PC-3 (cell line): Measurements from ENCODE around the gene CUTC. TPM values are rescaled to one million over a fixed set of nuclear protein-coding genes. Genes with fewer than 3 reads are reported as not detected.

ENCODE experiments used
- ATAC-seq: fragments of 200-7000 bp; cut with Tn5 transposase; 2 replicates; pipeline ENCODE4 v1.9.1; 2020; ENCODE audit warnings: mild to moderate bottlenecking, moderate library complexity
- BruUV-seq: library from RNA; stranded (reverse); fragments of 400-500 nt; replicated peaks from 2 replicates; lab custom pipeline; 2021; lab: Mats Ljungman, UMichigan
- CTCF ChIA-PET: fragments of 300-600 bp; sonication (Branson Sonifier 250); formaldehyde crosslinking; loops from one replicate; lab custom pipeline; 2022; ENCODE audit warnings: antibody characterized with exemption; lab: Charles Lee
- POLR2A ChIA-PET: fragments of 300-600 bp; sonication (Branson Sonifier 250); formaldehyde crosslinking; loops from one replicate; lab custom pipeline; 2022; ENCODE audit warnings: antibody characterized with exemption; ENCODE audit not compliant: unreplicated experiment; lab: Charles Lee
- DNase-seq: peaks from one replicate; pipeline ENCODE4 v3.0.0-alpha.2; 2015
- H2AFZ ChIP-seq: fragments of 300-600 bp; sonication (generic); 2 replicates; pipeline ENCODE4 v1.6.0; 2016; ENCODE audit warnings: antibody characterized with exemption, low read length
- H3F3A ChIP-seq: fragments of 300-600 bp; sonication (generic); one replicate; pipeline ENCODE4 v1.6.0; 2017; ENCODE audit warnings: antibody characterized with exemption, low read length, control low read depth, mild to moderate bottlenecking; ENCODE audit not compliant: unreplicated experiment
- H3K27ac ChIP-seq: fragments of 300-600 bp; sonication (generic); 2 replicates; pipeline ENCODE4 v1.5.1; 2016; ENCODE audit warnings: mild to moderate bottlenecking, low read length
- H3K27me3 ChIP-seq: fragments of 300-600 bp; sonication (generic); 2 replicates; pipeline ENCODE4 v1.6.1; 2016; ENCODE audit warnings: low read length, mixed read lengths
- H3K36me3 ChIP-seq: fragments of 300-600 bp; sonication (generic); 2 replicates; pipeline ENCODE4 v1.6.1; 2016; ENCODE audit warnings: low read depth, mixed run types, low read length, mixed read lengths
- H3K4me1 ChIP-seq: fragments of 300-600 bp; sonication (generic); 2 replicates; pipeline ENCODE4 v1.5.1; 2016; ENCODE audit warnings: low read length; ENCODE audit not compliant: insufficient read depth
- H3K4me2 ChIP-seq: fragments of 300-600 bp; sonication (generic); 2 replicates; pipeline ENCODE4 v1.6.0; 2016; ENCODE audit warnings: low read length
- H3K4me3 ChIP-seq: fragments of 300-600 bp; sonication (generic); 2 replicates; pipeline ENCODE4 v1.5.1; 2016; ENCODE audit warnings: mild to moderate bottlenecking, low read length, mixed read lengths
- H3K79me2 ChIP-seq: fragments of 300-600 bp; sonication (generic); 2 replicates; pipeline ENCODE4 v1.6.1; 2017; ENCODE audit warnings: low read length, mixed read lengths
- H3K9ac ChIP-seq: fragments of 300-600 bp; sonication (generic); 2 replicates; pipeline ENCODE4 v1.6.0; 2016; ENCODE audit warnings: mild to moderate bottlenecking, low read length
- H3K9me2 ChIP-seq: fragments of 300-600 bp; sonication (generic); replicated peaks from 2 replicates; pipeline ENCODE4 v1.6.1; 2016; ENCODE audit warnings: mixed run types, low read length, mixed read lengths
- H3K9me3 ChIP-seq: fragments of 300-600 bp; sonication (generic); 2 replicates; pipeline ENCODE4 v1.6.1; 2016; ENCODE audit warnings: low read length, mixed read lengths
- H4K20me1 ChIP-seq: fragments of 300-600 bp; sonication (generic); 2 replicates; pipeline ENCODE4 v1.6.1; 2016; ENCODE audit warnings: low read length, mixed read lengths
- EZH2 ChIP-seq: fragments of 300-600 bp; sonication (generic); IDR thresholded peaks from one replicate; pipeline ENCODE4 v1.6.1; 2017; ENCODE audit warnings: antibody characterized with exemption, mild to moderate bottlenecking, low read length; ENCODE audit not compliant: unreplicated experiment
- EZH2phosphoT487 ChIP-seq: fragments of 300-600 bp; sonication (generic); IDR thresholded peaks from 2 replicates; pipeline ENCODE4 v1.6.1; 2018; ENCODE audit warnings: mild to moderate bottlenecking, antibody characterized with exemption, low read length, borderline replicate concordance
- intact Hi-C: fragments of 100-400 bp; cut with micrococcal nuclease; formaldehyde crosslinking; loops from 2 replicates; pipeline ENCODE4 v1.9.0; 2023
- total RNA-seq: library from RNA; depleted of rRNA; stranded (reverse); fragments of >200 nt; gene quantifications from 2 replicates; pipeline ENCODE4 v1.2.3, GENCODE V29; 2014
- TF ChIP-seq, protein P1 (sequence below): fragments of 300-600 bp; sonication (generic); conservative IDR thresholded peaks from 2 replicates; pipeline ENCODE4 v1.5.1; 2017; ENCODE audit warnings: antibody characterized with exemption, low read depth, mild to moderate bottlenecking, low read length

CUTC gene
- total RNA-seq, 1 experiment from 2014 or later: 10.2 TPM

DNA sequence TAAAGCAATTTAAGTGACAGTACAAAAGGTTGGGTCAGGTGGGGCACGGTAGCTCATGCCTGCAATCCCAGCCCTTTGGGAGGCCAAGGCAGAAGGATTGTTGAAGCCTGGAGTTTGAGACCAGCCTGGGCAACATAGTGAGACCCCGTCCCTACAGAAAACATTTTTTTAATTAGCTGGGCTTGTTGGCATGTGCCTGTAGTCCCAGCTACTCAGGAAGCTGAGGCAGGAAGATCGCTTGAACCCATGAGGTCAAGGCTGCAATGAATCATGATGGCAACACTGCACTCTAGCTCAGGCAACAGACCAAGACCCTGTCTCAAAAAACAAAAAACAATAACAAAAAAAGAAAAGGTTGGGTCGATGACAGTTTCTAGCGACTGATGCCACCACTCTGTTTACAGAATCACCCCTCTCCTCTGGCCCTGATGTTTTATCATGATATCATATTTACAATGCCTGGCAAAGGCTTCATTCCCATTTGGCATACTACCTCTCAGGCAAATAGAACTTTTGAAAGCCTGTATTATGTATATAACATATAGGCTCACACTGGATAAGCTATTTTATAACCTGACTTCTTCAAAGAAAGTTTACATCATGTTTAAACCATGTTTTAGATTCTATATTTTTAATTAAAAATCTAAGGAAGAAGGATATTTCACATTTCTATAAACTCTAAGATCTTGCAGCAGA lies 49.8 kb downstream of the CUTC start:
- H3K9me3 ChIP-seq: no peaks in the 10 kb centered on the region
- intact Hi-C loops: no loop called here
- ATAC-seq: no peak
- no peaks in the 10 kb centered on the region for H3K9me2 ChIP-seq
- H4K20me1 ChIP-seq: no peaks in the 10 kb centered on the region
- ChIA-PET POLR2A (no interaction called here), CTCF (no interaction called here)
- H3K27me3 ChIP-seq: no peaks in the 10 kb centered on the region
- no peaks in the 10 kb centered on the region for H3K79me2 ChIP-seq
- H3K4me3 ChIP-seq: no peak overlapping the region
- peaks cover 9% of the 10 kb centered on the region for H3F3A ChIP-seq
- peaks cover 70% of the 10 kb centered on the region for H3K4me1 ChIP-seq
- H3K27ac ChIP-seq: no peak overlapping the region
- no peak overlapping the region for H3K4me2 ChIP-seq
- no peak overlapping the region for H3K9ac ChIP-seq
- no peaks in the 10 kb centered on the region for H3K36me3 ChIP-seq
- DNase-seq: no peak
- no TSS peak for BruUV-seq
- no peak overlapping the region for H2AFZ ChIP-seq
- TF ChIP-seq EZH2phosphoT487: no peak
- TF ChIP-seq EZH2: no peak
- TF ChIP-seq, protein P1, sequence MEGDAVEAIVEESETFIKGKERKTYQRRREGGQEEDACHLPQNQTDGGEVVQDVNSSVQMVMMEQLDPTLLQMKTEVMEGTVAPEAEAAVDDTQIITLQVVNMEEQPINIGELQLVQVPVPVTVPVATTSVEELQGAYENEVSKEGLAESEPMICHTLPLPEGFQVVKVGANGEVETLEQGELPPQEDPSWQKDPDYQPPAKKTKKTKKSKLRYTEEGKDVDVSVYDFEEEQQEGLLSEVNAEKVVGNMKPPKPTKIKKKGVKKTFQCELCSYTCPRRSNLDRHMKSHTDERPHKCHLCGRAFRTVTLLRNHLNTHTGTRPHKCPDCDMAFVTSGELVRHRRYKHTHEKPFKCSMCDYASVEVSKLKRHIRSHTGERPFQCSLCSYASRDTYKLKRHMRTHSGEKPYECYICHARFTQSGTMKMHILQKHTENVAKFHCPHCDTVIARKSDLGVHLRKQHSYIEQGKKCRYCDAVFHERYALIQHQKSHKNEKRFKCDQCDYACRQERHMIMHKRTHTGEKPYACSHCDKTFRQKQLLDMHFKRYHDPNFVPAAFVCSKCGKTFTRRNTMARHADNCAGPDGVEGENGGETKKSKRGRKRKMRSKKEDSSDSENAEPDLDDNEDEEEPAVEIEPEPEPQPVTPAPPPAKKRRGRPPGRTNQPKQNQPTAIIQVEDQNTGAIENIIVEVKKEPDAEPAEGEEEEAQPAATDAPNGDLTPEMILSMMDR: no peak

DNA sequence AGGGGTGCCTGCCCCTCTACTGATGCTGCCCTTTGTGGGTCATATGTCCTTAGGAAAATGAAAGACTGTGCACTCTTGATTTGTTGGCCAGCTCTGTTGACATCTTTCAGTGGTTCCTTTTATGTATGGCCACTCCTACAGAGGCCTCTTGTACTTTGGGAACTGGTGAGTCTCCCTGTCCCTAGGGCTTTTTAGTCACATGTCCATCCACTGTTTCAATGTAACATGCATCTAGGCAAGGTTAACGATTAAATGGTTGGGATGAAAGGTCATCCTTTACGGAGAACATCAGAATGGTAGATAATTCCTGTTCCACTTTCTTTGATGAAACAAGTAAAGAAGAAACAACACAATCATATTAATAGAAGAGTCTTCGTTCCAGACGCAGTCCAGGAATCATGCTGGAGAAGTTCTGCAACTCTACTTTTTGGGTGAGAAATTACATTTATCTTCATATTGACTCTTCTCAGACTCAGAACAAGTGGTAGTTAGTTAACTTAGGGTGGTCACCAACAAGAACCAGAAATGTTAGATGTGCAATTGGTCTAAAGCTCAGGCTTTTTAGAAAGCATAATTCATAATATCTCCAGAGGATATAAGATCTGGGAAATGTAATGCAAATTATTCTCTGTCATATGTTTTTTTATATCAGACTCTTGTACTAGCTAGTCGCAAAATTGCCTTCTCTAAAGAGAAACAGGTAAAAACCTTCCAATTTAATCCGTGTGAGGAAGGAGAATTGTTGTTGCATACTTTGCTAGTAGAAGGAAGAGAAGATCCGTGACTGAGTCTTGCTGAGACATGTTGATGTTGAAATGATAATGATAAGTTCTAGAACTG lies 50.6 kb downstream of the CUTC start, which contains the start of gene ABCC2:
Gene ABCC2 (plus strand): TSS at position 194 of the 840 bp plus-strand sequence. CDS start 205 bp downstream, at position 399.
- ChIA-PET POLR2A (no interaction called here), CTCF (no interaction called here)
- Histone ChIP-seq H3K4me1 (peaks cover 62% of the 10 kb centered on the region), H3K4me2 (no peak within 1 kb of the TSS), H3K4me3 (no peak within 1 kb of the TSS), H3K9me2 (no peaks in the 10 kb centered on the region), H3K9me3 (no peaks in the 10 kb centered on the region), H3K79me2 (no peaks in the 10 kb centered on the region), H3K9ac (no peak within 1 kb of the TSS), H2AFZ (no peak within 1 kb of the TSS), H3K27me3 (no peaks in the 10 kb centered on the region), H3K27ac (no peak within 1 kb of the TSS), H3F3A (peaks cover 9% of the 10 kb centered on the region), H3K36me3 (no peaks in the 10 kb centered on the region), H4K20me1 (no peaks in the 10 kb centered on the region)
- DNase-seq (no peak), ATAC-seq (no peak)
- no TSS peak for BruUV-seq
- intact Hi-C loops: no loop called here
- TF ChIP-seq EZH2: no peak
- TF ChIP-seq, protein P1: no peak
- no peak for TF ChIP-seq EZH2phosphoT487
